GM21529 (cell line): ENCODE results near the gene PXMP4.
A peak's percentile ranks its signal among the peaks of the same experiment; 100 is the strongest.

Experiments used
- ATAC-seq: cut with Tn5 transposase; IDR thresholded peaks from one replicate; pipeline ENCODE4 v1.9.1; 2021; ENCODE audit not compliant: unreplicated experiment

Gene PXMP4

DNA sequence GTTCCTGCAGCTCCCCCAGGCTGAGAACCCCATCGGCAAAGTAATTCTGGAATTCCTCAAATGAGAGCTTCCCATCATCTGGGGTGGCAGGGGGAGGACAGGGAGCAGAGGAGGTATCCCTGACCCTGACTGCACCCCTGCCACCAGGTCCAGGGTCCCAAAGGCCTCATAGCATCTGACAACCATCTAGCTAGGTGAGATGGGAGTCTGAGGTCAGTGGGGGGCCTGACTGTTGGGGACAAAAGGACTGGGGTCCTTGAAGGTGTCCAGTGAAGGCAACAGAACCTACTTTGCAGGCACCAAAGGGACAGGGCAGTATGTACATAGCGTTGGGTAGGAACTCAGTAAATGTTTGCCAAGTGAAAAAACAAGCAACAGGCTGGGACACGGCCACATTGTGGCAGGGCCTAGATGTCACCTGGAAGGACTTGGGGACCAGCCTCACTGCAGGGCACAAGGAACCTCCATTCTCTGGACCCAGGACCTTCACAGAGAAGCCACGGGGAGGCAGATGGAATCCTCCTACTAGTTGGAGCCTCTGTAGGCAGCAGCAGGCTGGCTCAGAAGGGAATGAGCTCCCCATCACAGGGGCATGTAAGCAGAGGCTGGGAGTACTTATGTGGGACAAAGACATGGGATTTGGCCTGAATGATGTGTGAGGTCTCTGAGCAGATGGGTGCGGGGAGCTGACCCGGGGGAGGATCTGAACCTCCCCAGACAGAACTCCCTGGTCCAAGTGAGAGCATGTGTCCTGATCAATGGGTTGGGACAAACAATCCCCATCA, 49.2 kb downstream of the PXMP4 start:
- no peak for ATAC-seq

DNA sequence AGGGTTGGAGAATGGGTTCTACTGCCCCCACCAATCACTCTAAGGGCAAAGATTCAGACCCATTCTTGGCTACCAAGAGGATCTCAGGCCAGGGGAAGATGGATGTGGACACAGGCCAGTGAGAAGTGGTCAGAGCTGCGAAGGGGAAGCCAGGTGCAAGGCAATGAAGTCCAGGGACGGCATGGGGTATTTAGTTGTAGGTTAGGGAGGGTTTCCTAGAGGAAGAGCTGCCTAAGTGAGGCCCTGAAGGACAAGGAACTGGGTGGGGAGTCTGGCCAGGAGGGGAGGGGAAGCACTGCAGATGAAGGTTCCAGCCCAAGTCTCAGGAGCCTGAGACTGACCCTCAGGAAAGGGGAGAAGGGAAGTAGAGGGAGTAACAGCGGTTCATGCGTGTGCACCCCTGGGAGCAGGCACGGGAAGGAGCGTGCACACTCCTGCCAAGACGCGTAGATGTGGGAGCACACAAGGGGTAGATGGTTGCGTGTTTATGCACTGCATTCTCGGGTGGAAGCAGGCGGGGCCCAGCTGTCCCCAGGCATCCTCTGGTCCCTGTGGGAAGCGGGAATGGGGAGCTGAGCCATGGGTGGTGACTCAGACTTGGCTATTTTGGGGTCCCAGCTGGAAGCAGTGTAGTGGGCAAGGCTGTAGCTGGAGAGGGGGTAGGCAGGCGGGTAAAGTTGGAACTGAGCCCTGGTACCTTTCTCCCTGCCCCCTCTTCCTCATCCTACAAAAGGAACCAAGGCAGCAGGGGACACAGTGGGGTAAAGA, 50.1 kb downstream of the PXMP4 start:
- ATAC-seq = no peak

DNA sequence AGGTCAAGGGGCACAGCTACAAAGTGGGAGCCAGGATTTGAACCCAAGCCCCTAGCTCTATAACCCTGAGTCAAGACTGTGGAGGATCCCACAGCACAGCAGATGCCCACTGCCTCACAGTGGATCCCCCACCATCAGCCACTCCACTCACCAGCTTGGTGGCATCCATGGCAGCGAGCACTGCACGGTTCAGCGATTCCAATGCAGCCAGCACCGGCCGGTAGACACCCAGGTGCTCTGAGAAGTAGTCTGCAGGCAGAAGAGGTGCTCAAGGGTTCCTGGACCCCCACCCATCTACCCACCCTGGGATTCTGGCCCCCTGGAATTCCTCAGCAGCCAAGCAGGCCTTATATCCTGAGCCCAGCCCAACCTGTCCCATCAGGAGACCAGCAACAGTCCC, 50.9 kb downstream of the PXMP4 start:
- no peak for ATAC-seq

DNA sequence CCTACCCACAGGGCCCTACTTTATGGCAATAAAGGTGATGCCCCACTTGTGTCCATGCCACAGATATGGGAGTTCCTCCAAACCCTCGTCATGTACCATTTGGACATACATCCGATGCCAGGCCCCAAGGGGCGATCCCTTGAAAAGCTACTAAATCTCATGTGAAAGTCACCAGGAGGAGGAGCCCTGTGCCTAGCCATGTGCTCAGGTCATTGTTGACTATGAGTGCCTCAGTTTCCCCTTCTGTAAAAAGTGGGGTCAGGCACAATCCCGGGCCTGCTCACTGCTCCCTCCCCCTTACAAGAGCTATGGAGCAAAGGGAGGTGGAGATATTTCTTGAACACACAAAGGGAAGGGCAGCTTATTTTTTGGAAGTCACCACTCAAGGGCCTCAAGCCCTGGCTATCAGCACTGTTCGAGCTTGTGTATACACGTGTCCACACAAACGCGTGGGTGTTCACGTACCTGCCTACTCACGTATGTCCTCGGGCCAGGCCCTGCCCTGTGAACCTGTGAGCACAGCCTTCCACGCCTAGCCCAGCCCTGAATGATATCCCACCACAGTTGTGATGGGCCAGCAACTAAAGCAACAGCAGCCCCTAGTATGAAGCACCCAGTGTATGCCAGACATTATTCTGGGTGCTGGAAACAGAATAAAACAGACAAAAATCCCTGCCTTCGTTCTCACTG, 51.5 kb downstream of the PXMP4 start:
- no peak for ATAC-seq

DNA sequence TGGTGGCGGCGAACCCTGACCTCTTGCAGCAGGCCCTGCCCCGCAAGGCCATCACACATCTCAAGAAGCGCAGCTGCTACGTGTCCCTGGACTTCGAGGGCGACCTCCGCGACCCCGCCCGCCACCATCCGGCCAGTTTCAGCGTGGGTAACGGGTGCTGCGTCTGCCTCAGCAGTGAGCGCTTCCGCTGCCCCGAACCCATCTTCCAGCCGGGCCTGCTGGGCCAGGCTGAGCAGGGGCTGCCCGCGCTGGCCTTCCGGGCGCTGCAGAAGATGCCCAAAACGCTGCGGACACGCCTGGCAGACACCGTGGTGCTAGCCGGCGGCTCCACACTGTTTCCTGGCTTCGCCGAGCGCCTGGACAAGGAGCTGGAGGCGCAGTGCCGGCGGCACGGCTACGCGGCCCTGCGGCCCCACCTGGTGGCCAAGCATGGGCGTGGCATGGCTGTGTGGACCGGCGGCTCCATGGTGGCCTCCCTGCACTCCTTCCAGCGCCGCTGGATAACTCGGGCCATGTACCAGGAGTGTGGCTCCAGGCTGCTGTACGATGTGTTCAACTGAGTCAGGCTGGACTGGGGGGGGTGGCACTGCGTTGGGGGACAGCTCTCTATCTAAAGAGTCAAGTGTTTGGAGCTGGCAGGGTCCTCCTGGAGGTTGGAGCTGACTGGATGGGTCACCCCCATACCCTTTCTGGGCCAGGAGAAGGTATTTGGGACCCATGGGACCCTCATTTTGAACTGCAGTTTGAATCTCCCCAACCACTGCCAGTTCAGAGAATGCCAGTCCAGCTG, 52.2 kb downstream of the PXMP4 start:
- peak; percentile 29 for ATAC-seq

DNA sequence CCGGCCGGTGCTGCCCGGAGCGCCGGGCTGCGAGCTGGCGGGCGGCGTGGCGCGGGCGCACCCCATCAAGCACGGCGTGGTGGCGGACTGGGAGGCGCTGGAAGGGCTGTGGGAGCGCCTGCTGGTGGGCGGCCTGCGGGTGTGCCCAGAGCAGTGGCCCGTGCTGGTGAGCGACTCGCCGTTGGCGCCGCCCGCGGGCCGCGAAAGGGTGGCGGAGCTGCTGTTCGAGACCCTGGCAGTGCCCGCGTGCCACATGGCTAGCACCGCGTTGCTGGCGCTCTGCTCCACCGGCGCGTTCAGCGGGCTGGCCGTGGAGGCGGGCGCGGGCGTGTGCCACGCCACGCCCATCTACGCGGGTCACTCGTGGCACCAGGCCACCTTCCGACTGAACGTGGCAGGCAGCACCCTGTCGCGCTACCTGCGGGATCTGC, 52.9 kb downstream of the PXMP4 start:
- ATAC-seq = peak; percentile 13

DNA sequence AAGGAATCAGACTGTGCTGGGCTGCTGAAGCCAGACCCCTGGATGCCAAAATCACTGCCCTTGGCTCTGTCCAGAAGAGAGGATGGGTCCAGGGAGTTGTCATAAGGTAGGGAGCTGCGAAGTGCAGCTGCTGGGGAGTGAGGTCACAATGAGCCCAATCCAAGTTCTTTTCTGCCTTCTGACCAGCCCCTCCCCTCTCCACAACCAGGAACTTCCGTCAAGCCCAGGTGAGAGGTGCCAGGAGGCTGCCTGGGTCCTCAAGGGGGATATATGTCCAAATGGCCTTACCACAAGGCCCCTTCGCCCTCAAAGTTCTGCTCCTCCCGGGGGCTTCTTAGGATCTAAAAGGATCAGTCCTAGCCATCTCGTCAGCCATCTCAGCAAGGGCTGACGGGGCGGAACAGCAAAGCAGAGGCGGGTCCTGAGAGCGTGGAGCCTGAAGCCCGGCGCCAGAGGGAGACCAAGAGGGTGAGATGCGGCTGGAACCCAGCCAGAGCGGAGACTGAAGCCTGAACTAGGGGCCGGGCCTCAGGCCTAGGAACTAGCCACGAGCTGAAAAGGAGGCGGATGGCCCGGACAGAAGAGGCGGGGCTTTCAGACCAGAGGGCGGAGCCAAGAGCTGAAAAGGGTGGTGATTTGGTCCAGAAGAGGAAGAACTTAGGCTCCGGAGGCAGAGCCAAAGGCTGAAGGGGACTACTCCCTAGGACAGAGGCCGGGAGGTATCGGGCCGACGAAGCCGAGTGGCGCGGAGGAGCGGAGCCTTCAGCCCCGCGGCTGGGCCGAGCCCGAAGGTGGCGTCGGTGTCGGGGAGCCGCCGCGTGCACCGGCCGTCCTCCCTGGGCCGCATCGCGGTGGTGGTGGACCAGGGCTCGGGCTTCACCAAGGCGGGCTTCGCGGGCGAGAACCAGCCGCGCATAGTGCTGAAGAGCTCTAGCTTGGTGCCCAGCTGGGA, 53.5 kb downstream of the PXMP4 start, which contains the start of gene ACTL10:
Gene ACTL10 (plus strand): TSS at position 651 of the 952 bp plus-strand sequence. CDS start 555 bp downstream, outside the sequence.
- peak; percentile 63 for ATAC-seq

DNA sequence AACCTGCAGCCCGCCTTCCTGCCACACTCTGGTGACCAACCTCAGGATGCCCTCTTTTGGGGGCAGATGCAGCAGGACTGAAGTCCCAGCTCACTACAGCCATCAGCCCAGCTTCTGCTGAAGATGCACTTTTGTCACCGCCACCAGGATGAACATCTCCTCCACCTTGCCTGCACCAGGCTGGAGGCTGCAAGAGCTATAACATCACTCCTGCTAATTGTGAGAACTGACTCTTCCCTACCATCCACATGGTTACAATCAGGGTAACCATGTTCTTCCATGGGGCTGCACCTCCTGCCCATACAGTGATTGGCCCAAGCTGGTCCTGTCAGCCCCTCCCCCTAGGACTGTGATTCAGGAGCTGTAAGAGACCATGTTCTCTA, 55.4 kb downstream of the PXMP4 start:
- ATAC-seq = no peak

DNA sequence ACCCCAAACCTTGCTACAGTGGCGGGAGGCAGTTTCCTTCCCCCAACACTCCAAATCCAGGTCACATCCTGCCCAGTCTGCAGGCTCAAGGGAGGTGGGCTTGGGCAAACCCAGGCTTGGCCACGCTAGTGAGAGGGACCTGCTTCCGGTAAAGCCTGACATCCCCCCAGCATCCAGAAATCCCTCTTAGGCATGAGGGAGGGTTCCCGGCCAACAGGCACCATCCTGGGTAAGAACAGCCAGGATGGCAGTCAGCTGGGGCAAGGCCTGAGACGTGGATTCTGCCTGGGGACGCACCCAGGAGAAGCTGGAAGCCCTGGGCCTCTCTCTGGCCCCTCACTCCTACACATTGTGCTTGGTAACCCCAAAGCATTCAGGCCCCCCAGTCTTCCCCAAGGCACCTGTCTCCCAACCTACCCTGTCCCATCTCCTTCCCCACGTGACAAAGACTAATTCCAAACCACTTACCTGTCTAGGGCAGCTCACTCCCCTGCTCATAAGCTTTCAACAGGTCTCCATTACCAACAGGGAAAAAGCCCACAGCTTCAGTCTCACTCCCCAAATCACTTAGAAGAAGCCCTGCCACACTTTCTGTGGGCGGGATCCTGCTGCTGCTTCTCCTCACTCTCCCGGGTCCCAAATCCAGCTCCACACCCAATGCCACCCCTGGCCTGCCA, 55.9 kb downstream of the PXMP4 start:
- no peak for ATAC-seq

DNA sequence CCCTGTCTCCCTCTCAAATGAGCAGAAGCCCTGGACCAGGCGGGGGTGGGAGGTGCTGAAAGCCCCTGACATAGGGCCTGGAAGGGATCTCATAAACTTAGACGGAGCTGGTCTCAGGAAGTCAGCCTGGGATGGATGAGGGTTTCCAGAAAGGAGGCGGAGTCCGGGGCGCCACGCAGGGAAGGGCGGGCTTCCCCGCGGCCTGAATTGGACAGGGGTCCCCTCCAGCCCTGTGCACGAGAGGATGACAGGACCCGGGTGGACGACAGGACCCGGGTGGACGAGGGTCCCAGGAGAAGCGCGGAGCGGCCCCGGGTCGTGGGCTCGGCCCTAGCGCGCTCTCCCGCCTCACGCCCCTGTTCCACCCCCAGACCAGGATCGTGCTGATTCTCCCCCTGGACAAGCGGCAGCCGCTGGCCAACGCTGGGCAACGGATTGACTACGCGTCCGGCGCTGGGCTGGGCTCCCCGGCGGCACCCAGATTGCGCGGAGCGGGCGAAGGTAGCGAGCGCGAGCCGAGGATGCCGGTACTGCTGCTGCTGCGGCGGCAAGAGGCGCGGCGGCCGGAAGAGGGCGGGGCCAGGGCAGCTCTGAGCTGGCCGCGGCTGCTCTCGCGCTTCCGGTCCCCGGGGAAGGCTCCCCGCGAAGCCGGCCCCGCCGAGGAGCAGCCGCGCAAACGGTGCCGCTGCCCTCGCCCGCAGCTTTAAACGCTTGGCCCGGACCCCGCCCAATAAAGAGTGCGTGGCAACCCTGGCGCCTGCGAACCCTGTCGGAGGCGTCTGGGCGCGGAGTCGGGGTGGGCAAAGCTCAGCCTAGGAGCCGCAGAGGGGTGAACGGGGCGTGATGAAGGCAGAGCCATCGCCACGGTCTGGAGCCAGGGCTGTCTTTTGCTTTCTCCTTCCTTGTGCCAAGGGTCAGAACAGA, 56.7 kb downstream of the PXMP4 start:
- peak; percentile 48 for ATAC-seq

DNA sequence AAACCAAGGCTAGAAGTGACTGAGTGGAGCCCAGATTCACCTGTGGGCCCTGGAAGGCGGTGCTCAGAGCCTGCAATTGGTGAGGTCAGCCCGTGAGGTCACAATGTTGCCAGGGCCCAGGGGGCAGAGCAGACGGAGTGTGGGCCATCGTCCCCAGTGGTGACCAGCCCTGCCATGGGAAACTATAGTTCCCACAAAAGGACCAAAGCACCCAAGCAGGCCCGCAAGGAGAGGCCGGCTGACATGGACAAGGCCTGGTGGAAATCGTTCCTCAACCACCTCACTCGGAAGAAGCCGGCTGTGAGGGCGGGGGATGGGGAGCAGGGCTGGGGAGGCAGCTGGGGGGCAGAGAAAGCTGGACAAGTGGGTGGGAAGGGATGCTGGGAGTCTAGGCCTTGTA, 57.9 kb downstream of the PXMP4 start, which contains the start of gene C20orf144:
Gene C20orf144 (plus strand): TSS at position 156 of the 400 bp plus-strand sequence. CDS start 19 bp downstream, at position 175.
- ATAC-seq = no peak

DNA sequence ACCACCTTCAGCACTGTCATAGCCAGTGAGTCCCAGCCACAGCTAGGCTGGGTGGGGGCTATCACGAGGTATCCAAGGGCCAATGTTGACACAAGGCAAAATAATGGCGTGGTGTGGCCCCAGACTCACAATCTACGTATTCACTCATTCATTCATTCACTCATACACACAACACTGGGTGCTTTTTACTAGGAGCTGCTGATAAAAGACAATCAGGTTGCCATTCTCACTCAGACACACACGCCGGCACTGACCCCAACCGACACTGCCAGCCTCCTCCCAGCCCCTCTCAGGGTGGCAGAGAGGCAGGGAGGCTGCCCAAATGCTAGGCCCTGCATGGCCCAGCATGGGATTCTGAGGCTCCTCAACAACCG, 59.4 kb downstream of the PXMP4 start:
- ATAC-seq = no peak

DNA sequence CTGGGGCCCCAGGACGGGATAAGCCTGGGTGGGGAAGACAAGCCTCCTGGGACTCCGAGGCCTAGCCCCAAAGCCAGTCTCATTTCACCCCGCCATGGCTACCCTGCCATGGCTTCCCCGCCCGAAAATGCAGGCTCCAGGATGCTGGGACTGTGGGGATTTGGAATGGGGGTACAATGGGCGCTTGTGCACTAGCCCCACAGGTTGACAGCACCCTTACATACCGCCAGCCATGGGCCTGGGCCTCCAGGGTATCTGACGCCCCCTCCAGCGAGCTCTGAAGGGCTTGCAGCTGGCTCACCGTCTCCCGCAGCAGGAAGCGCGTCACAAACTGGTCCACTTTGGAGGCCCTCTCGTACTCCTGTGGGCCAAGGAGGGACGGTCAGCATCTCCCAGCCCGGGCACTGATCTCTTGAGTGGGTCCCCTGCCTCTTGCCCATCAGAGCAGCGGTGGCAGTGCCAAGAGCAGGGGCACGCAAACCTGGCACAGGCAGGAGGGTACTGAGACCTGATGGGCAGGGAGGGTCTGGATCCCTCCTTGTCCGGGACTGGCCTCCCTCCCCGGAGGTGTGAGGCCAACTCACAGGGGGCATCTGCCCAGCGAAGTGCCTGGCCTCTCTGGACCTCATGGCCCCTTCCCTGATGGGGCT, 60.0 kb downstream of the PXMP4 start:
- ATAC-seq = no peak

DNA sequence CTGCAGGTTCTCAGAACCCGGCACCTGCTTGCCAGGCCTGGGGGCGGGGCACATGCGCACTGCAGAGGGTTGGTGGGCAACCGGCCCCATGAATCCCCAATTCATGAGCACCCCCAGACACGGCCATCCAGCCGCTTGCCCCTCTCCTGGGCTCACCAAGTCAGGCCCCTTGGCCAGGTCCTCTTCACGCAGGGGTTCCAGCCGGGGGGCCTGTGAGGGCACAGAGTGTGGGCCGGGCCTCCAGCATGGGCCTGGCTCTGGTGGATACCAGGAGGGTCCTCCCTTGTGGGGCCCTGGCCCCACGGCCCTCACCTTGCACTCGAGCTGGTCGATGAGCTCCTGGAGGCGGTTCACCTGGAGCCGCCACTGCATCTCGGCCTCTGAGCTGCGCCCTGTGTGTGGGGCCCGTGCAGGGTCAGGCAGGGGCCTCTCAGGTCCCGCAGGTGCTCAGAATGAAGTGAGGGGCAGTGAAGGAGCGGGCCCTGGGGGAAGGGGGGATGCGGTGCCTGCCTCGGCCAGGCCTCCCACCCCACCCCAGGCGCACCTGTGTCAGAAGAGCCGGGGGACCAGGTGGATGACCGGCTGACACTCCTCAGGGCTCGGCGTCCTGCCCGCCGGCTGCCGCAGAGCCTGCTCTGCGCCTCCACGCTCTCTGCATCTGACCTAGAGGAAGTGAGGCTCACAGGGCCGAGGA, 60.6 kb downstream of the PXMP4 start:
- no peak for ATAC-seq

DNA sequence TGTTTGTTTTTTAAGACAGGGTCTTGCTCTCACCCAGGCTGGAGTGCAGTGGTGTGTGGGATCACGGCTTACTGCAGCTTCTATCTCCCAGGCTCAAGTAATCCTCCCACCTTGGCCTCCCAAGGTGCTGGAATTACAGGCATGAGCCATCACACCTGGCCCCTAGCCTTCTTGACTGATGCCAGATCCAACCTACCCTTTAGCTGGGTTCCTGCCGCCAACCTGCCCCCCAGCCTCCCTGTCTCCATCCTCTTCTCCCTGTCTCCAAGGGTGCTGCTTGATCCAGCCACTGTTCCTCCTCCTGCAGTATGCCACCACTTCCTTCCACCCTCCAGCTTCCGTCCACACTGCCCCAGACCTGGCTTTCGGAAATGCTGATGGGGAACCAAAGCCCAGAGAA, 61.2 kb downstream of the PXMP4 start:
- ATAC-seq = no peak

DNA sequence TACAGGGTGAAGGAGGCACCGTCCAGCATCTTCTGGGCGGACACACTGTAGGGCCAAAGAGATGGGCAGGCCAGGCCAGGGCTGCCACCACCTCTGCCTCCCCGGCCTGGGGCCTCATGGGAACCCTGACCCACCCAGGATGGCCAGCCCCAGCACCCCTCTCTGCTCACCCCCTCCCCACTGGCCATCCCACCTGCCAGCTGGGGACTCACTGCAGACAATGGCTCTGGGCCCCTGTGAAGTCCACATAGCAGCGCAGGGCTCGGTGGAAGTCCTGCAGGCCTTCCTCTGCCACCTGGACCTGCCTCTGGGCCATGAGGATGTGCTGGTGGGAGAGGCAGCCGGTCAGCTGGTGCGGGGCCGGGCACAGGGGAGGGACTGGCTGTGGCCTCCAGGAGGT, 61.6 kb downstream of the PXMP4 start:
- no peak for ATAC-seq

DNA sequence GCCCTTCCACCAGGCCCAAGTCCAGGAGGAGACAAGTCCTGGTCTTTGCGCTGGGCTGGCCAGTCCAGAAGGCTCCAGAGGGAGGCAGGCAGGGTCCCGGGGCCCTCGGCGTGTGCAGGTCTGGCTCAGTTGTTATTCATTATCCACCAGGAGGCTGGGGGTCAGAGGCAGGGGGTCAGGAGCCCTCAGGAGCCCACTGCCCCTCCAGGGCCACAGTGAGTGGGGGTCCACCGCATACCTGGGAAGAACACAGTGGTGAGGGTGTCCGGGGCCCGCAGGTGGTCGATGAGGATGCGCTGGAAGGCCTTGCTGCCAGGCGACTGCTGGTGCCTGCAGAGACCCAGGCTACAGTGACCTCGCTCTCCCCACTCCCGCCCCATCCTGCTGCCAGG, 62.4 kb downstream of the PXMP4 start:
- no peak for ATAC-seq
